Retinal pigment epithelial cell (primary cell): ENCODE data around the gene SRSF2.

Experiments
- DNase-seq: peaks from one replicate; pipeline ENCODE4 v3.0.0-alpha.2; 2010; ENCODE audit warnings: low read depth
- H3K4me3 ChIP-seq: 2 replicates; pipeline ENCODE4 v1.5.1; 2011; ENCODE audit warnings: mild to moderate bottlenecking, low read length, control low read depth, moderate library complexity
- CTCF ChIP-seq: conservative IDR thresholded peaks from 2 replicates; pipeline ENCODE4 v1.5.1; 2011; ENCODE audit warnings: low read depth, low read length, control low read depth, inconsistent platforms

Gene SRSF2

DNA sequence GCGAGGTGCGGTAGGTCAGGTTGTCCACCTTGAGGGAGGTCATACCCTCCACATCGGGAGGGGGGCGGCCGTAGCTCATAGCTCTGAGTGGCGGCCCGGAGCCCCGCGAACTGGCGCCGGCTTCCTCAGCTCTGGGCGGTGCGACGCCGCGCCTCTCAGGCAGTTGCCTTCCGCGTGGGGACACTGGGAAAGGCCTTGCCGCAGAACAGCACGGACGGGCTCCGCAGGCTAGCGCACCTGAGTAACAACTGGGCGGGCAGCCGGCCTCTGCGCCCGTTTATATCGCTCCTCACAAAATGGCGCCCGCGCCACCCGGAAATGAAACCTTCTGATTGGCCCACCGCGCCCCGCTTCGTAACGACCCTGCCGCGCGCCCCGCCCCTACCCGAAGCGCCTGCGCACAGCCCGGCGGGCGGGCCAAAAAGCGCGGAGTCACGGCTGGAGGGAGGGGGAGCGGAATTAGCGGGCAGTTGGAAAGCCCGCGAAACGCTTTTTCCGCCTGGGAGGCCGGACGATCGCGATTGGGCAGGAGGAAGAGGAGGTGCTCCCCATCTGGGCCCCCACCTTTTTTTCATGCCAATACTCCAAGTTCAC, at the start of gene SRSF2:
Gene SRSF2 (minus strand): TSS at position 250 of the 594 bp plus-strand sequence. CDS start 171 bp downstream, at position 79.
- peak within 1 kb of the TSS; percentile 96 for H3K4me3 ChIP-seq
- DNase-seq, result peak; percentile 93
- TF ChIP-seq CTCF, result no peak

DNA sequence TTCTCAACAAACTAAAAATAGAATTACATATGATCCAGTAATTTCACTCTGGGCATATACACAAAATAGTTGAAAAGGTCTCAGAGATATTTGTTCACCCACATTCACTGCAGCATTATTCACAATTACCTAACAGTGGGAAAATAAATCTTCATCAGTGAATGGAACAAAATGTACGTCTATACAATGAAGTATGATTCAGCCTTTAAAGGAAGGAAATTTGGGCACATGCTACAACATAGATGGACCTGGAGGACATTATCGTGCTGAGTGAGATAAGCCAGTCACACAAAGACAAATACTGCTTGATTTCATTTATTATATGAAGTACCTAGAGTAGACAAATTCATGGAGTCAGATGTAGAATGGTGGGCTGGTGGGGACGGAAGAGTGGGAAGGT, 47.8 kb upstream of the SRSF2 start:
- no peak for DNase-seq
- no peak overlapping the region for H3K4me3 ChIP-seq
- no peak for TF ChIP-seq CTCF

GRCh38 chr17:76783146-76783545, 46.0 kb upstream of the SRSF2 start:
- TF ChIP-seq CTCF, result no peak
- no peak for DNase-seq
- no peak overlapping the region for H3K4me3 ChIP-seq

DNA sequence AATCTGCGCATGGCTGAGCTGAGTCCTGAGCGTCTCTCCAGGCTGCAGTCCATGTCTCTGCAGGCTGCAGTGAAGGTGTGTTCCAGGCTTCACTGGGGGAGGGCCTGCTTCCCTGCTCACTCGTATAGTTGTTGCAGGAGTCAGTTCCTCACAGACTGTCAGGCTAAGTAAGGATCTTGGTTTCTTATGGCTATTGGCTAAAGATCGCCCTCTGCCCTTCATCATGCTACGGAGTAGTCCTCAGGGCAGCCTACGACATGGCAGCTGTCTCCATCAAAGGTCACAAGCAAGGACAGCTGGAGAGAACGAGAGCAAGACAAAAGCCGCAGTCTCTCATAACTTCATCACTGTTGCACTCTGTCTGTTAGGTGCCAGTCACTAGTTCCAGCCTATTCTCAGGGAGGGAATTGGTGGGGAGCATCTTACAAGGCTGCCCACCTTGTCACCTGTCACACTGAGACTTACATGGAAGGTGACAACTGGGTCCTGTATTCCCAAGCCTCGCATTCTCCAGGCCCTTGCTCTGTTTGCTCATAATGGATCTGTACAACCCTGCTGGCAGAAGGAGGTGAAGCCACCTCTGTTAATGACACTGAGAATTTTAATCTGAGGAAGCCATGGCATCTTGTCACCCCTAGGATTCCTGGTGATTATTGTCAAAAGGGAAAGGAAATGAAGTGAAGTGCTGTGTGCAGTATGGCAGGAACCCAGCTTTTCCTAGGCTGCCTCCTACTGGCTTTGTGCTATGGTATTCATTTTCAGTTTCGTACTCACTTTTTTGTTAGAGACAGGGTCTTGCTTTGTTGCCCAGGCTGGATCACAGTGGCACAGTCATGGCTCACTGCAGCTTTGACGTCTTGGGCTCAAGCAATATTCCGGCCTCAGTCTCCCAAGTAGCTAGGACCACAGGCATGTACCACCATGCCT, 44.2 kb upstream of the SRSF2 start:
- TF ChIP-seq CTCF, result peak; percentile 31
- DNase-seq, result no peak
- no peak overlapping the region for H3K4me3 ChIP-seq

GRCh38 chr17:76775021-76775600, 38.0 kb upstream of the SRSF2 start:
- no peak for DNase-seq
- TF ChIP-seq CTCF, result no peak

DNA sequence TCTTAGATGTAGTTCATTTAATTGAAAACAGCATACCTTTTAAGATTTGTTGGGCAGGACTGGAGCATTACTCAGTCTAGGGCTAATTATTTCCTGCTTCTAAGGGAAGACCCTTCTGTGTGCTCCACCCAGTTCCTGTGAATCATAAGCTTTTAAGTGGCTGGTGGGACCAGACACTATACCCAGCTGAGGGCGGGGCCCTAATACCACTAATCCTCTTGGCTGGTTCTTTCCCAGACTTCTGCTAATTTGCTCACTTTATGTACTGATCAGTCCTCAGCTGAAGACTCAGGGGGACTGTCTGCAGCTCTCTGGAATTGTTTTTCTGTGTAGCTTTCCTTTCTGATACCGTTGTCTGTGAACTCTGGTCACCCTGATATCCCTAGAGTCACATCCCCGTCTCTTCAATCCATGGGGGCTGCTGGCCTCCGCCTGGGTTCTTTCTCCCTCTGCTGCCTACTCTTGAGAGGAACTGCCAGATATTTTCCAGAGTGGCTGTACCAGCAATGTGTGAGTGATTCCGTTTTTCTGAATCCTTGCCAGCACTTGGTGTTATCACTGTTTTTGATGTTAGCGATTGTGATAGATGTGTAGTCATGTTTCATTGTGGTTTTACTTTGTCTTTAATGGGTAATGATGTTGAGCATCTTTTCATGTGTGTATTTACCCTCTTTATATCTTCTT, 35.9 kb upstream of the SRSF2 start:
- peak overlapping the region; percentile 40 for H3K4me3 ChIP-seq
- peak; percentile 99 for DNase-seq

More at GRCh38 chr17:76775021-76775600, 38.0 kb upstream of the SRSF2 start:
- H3K4me3 ChIP-seq, result no peak overlapping the region

More for the DNA sequence above, 35.9 kb upstream of the SRSF2 start:
- peak; percentile 14 for TF ChIP-seq CTCF
